Neural progenitor cell (in vitro differentiated cells): ENCODE measurements around the gene CCDC152.

Experiments used
- EZH2 ChIP-seq: fragments of 200-600 bp; sonication (generic); IDR thresholded peaks from 2 replicates; pipeline ENCODE4 v1.6.1; 2017; ENCODE audit warnings: antibody characterized with exemption, mild to moderate bottlenecking, moderate library complexity
- EZH2phosphoT487 ChIP-seq: fragments of 200-600 bp; sonication (generic); IDR thresholded peaks from 2 replicates; pipeline ENCODE4 v1.6.1; 2017; ENCODE audit warnings: antibody characterized with exemption
- TF ChIP-seq, protein P1 (sequence below): fragments of 200-600 bp; sonication (generic); IDR thresholded peaks from 2 replicates; pipeline ENCODE4 v1.5.1; 2017; ENCODE audit warnings: antibody characterized with exemption, mild to moderate bottlenecking

DNA sequence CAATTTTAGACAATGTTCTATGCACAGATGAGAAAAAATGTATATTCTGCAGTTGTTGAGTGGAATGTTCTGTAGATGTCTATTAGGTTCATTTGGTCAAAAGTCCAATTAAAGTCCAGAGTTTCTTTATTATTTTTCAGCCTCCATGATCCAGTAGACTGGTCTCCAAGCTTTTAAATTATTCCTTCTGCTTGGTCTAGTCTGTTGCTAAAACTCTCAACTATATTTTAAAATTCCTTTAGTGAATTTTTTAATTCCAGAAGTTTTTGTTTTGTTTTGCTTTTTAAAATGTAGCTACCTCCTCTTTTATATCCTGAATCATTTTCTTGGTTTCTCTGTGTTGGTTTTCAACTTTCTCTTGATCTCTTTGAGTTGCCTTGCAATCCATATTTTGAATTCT is 30.5 kb downstream of the CCDC152 start:
- TF ChIP-seq EZH2 (no peak), EZH2phosphoT487 (no peak)
- TF ChIP-seq, protein P1, sequence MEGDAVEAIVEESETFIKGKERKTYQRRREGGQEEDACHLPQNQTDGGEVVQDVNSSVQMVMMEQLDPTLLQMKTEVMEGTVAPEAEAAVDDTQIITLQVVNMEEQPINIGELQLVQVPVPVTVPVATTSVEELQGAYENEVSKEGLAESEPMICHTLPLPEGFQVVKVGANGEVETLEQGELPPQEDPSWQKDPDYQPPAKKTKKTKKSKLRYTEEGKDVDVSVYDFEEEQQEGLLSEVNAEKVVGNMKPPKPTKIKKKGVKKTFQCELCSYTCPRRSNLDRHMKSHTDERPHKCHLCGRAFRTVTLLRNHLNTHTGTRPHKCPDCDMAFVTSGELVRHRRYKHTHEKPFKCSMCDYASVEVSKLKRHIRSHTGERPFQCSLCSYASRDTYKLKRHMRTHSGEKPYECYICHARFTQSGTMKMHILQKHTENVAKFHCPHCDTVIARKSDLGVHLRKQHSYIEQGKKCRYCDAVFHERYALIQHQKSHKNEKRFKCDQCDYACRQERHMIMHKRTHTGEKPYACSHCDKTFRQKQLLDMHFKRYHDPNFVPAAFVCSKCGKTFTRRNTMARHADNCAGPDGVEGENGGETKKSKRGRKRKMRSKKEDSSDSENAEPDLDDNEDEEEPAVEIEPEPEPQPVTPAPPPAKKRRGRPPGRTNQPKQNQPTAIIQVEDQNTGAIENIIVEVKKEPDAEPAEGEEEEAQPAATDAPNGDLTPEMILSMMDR: no peak
